ENCODE measurements around the gene DBH.

Gene DBH

GRCh38 chr9:133635533-133636531, at the start of gene DBH:
DBH (plus strand) TSS chr9:133636363; CDS start chr9:133636372, 9 bp downstream.
- in situ Hi-C loops (cut with MboI; ENCODE audit: low sequenced_read_pairs): no loop called here

DNA sequence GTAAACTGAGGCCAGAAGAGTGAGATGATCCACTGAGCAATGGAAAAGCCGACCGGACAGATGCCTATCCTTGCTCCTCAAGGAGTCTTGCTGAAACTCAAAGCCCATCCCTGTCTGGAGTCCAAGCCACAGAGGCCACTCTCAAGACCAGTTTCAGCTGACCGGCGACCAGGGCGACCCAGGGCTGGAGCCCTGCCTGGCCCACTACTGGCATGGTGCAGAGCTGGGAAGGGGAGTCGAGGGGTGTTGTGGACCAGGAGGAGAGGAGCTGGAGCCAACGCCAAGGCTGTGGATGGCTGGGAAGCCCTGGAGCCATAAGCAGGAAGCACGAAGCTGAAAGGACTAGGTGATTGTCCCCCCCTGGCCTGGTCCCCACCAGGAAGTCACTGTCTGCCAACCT, 49.1 kb upstream of the DBH start:
- in situ Hi-C loops (cut with MboI; ENCODE audit: low sequenced_read_pairs): no loop called here

- in situ Hi-C loops (cut with MboI; ENCODE audit: low sequenced_read_pairs): no loop called here
Observed at GRCh38 chr9:133587466-133587865, 48.7 kb upstream of the DBH start.

DNA sequence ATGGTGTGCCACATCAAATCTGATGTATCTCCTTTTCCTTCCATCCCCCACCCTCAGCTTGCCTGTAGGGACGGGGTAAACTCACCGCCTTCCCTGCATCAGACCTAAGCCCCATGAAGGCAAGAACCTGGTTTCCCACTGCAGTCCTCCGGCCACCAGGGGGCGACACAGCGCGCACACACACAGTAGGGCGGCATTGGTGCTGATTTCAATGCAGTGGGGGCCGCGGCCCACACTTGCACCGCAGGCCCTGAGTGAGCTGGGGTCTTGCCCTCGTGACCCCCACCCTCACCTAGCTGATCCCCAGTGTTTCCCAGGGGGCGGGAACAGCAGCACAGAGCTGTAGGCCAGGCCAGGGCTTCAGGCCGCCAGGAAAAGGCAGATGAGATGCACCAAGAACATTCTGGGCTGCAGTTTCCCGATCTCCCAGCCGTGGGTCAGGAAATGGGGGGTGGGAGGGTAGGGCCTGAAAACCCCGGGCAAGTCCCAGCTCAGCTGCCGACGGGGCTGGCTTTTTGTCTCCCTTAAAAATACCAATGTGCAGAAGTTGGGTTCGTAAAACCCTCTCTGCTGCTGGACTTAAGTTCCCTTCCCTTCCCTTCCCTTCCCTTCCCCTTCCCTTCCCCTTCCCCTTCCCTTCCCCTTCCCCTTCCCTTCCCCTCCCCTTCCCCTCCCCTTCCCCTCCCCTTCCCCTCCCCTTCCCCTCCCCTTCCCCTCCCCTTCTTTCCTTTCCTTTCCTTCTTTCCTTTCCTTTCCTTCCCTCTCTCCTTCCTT, 46.5 kb upstream of the DBH start:
- in situ Hi-C loops (cut with MboI; ENCODE audit: low sequenced_read_pairs): no loop called here

GRCh38 chr9:133590231-133590855, 45.8 kb upstream of the DBH start:
- in situ Hi-C loops (cut with MboI; ENCODE audit: low sequenced_read_pairs): no loop called here

GRCh38 chr9:133591116-133591910, 44.9 kb upstream of the DBH start:
- in situ Hi-C loops (cut with MboI; ENCODE audit: low sequenced_read_pairs): no loop called here

DNA sequence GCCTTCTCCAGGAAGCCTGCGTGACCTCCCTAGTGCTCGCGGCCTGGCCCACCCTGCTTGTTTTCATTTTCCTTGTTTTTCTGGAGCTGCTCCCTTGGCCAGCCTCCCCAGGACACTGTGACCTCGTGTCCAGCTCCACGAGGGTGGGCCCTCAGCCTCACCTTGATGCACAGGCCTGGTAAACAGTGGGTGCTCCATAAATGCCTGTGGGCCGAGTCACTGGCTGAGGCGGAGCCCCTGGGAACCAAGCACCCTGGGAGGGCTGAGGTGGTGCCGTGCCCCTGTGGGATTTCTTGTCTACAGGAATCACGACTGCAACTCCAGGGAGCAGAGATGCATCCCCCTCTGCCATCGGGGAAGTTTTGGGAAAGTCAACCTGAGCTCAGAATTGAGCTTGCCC, 44.2 kb upstream of the DBH start:
- in situ Hi-C loops (cut with MboI; ENCODE audit: low sequenced_read_pairs): no loop called here

GRCh38 chr9:133592731-133593409, 43.3 kb upstream of the DBH start:
- in situ Hi-C loops (cut with MboI; ENCODE audit: low sequenced_read_pairs): no loop called here

- in situ Hi-C loops (cut with MboI; ENCODE audit: low sequenced_read_pairs): no loop called here
Observed at GRCh38 chr9:133593587-133594253, 42.4 kb upstream of the DBH start.

DNA sequence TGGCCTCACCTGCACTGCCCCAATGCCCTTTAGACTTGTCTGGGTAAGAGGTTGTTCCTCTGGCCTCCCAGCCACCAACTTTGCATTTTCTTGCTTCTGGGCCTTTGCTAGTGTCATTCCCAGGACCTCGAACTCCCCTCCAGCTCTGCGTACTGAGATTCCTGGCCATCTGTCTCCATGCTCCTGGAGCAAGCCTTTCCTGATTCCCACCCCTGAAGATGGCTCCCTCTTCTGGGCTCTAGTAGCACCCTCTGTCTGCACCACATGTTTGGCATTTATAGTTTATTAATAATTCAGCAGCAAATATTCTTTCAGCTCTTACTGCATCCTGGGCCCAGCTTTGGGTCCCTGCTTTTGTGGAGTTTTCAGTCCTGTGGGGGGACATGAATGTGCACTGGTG, 41.9 kb upstream of the DBH start:
- in situ Hi-C loops (cut with MboI; ENCODE audit: low sequenced_read_pairs): no loop called here

DNA sequence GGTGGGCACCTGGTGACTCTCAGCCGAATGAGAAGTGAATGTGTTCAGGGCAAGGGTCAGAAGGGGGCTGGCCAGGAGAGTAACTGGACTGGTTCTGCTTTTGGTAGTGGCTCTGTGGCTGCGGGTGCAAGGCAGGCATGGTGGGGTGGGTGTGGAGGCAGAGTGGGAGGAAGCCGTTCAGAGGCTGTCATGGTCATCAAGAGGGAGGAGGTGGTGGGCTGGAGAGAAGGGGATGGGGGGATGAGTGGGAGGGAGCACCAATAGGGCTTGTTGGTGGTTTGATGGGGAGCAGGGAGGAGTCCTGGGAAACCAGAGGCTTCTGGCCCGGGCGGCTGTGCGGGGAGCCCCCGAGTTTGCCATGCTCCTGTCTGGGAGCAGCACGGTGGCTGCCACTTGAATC, 40.3 kb upstream of the DBH start:
- in situ Hi-C loops (cut with MboI; ENCODE audit: low sequenced_read_pairs): no loop called here

- in situ Hi-C loops (cut with MboI; ENCODE audit: low sequenced_read_pairs): no loop called here
Observed at GRCh38 chr9:133597316-133597957, 38.7 kb upstream of the DBH start.

DNA sequence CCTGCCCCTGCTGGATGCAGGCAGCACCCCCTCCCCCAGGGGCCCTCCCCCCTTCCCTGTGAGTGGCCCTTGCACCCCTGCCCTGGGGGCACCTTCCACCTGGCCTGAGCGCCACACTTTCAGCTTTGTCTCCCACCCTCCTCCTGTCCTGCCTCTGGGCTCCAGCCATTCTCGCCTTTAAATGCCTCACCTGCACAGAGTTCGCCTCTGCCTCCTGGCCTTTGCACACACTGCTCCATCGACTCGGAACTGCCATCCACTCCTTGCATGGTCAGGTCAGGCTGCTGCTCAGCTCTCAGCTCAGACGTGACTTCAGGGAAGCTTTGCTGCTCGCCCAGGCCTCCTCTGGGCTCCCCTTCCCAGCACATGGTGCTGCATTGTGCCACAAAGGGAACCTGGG, 37.2 kb upstream of the DBH start:
- in situ Hi-C loops (cut with MboI; ENCODE audit: low sequenced_read_pairs): no loop called here

- in situ Hi-C loops (cut with MboI; ENCODE audit: low sequenced_read_pairs): no loop called here
Observed at GRCh38 chr9:133599470-133600173, 36.5 kb upstream of the DBH start.

DNA sequence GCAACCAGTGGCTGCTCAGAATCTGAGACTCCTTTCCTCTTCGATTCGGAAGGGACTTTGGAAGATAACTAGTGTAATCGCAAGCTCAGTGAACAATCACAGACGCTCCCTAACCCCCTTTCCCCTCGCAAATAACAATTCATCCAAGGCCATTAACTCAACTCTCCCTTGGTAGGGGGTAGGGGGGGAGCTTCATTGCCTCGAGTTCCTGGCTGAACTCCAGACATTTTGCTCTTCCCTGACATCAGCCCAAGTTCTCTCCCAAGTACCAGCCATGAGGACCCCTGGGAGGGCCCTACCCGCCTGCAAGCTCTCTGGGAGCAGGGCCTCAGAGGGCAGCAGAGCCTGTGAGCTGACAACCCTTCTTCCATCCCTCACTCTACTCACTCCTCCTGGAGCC, 35.4 kb upstream of the DBH start:
- in situ Hi-C loops (cut with MboI; ENCODE audit: low sequenced_read_pairs): no loop called here

- in situ Hi-C loops (cut with MboI; ENCODE audit: low sequenced_read_pairs): no loop called here
Observed at GRCh38 chr9:133601746-133602145, 34.4 kb upstream of the DBH start.

DNA sequence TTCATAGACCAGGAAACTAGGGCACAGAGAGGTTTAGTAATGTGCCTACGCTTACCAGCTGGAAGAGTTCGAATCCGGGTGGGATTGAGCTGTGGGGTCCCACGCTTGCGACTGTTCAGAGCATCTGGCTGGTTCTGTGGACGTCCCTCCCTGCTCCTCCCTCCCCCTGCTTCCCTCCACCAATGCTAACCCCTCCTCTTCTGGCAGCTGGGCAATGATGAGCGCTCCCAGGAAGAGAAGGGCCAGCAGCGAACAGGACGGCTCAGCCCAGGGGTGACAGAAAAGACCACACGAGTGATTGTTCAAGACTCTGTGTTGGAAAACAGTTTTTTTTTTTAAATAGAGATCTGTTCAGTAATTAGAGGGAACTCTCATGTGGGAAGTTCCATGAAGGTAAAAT, 33.9 kb upstream of the DBH start:
- in situ Hi-C loops (cut with MboI; ENCODE audit: low sequenced_read_pairs): no loop called here

GRCh38 chr9:133603135-133603927, 32.8 kb upstream of the DBH start:
- in situ Hi-C loops (cut with MboI; ENCODE audit: low sequenced_read_pairs): no loop called here
